CD4-positive, alpha-beta T cell treated with Interferon gamma for 1 hour (primary cell): ENCODE measurements around the gene ELAC1.
"Not testable (repeated sequence)": the region's sequence is repeated elsewhere in the genome, so short reads cannot be mapped to it uniquely, and the experiment has no call there.

Source experiments
- DNase-seq: peaks from one replicate; pipeline ENCODE4 v3.0.0-alpha.2; 2020

ELAC1 gene

DNA sequence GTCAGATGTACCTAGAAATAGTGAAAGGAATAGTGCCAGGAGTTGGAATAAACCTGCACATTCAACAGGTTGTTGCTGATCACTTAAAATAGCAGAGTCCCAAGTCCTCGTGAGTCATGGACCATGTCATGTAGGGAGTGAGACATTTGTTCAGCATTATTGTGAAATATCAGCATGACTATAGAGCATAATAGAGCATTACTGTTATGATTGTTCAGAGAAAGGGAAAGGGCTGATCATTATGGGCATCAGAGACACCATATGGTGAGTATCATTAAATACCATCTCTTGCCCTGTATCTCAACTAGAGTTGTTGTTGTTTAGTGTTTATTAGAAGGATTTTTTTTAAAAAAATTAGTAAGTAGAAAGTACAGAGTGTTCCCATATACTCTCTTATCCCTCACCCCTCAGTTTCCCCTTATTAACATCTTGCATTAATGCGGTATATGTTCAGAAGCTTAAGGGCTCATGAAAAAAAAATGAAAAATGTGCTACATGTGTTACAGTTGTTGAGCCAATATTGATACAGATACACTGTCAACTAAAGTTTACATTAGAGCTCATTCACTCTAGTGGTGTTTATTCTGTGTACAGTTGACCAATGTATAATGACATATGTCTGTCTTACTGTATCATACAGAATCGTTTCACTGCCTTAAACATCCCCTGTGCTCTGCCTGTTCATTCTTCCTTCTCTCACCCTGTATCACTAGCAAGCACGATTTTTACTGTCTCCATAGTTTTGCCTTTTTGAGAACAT, 5.7 kb downstream of the ELAC1 start:
- no peak for DNase-seq

DNA sequence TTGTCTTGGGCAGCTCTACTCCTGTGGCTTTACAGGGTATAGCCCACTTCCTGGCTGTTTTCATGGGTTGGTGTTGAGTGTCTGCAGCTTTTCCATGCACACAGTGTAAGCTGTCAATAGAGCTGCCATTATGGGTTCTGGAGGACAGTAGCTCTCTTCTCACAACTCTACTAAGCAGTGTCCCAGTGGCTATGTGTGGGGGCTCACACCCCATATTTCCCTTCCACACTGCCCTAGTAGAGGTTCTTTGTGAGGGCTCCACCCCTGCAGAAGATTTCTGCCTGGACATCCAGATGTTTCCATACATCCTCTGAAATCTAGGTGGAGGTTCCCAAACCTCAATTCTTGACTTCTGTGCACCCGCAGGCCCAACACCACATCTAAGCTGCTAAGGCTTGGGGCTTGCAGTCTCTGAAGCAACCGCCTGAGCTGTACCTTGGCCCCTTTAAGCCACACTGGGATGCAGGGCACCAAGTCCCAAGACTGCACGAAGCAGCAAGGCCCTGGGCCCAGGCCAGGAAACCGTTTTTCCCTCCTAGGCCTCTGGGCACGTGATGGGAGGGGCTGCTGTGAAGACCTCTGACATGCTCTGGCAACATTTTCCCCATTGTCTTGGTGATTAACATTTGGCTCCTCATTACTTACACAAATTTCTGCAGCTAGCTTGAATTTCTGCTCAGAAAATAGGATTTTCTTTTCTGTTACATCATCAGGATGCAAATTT, 9.4 kb downstream of the ELAC1 start:
- no peak for DNase-seq

DNA sequence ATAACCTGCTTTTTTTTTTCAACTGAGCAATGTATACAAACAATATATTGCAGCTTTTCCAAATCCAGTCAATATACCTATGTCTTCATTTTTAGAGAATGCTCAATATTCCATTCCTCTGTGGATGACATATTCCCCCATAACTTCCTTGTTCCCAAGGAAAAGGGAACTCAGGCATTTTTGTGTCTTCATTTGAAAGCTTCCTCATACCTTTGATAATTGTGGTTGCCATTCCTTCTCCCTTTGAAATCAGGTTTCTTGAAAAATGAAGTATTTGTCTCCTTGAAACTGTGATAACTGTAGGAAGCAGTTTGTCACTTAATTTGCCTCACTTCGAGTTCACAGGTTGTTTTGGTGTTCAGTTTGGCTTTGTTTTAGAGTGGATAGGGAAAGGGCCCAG, 13.5 kb downstream of the ELAC1 start:
- DNase-seq: no peak

DNA sequence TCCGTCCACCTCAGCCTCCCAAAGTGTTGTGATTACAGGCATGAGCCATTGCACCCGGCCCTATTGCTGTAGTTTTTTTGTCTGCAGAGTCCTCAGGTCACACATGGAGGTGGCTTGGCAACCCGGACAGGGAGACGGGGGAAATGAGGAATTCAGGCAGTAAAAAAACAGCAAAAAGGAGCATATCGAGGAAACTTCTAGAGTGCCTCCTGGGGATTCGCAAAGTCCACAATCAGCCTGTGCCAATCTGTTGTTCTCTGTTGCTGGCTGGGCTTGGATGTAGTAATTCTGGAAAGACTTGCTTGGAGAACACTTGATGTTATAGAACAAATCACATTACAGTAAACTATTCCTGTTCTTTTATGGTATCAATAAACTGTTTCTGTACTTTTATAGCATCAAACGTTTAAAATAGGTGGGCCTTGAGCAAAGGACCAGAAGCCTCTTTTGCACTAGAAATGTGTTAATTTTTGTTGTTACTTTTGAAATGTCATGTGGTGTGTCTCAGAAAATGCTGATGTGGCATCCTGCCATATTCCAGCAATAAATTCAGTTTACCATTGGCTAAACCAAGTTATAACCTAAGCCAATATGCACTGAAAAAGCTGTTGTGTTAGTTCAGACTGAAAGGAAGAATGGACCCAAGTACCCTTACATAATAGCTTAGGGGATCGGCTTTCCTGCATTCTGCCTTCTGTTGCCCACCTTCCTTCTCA, 14.4 kb downstream of the ELAC1 start:
- DNase-seq: no peak

DNA sequence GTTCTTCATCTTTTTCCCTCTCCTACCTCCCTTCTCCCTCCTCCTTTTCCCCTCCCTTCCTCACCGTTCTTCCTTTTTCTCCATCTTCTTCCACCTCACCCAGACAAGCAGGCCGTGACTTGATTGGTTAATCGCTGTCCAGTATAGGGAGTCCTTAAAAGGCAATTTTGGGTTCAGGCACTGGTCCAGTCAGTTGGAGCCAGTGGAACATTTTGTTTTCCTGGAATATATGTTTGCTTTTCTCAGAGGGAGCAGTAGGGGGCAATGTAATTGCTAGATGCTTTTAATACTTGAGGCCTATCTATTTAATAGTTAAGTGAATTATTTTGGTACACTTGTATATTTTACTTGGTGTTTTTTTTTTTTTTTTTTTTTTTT, 15.0 kb downstream of the ELAC1 start:
- DNase-seq: no peak

DNA sequence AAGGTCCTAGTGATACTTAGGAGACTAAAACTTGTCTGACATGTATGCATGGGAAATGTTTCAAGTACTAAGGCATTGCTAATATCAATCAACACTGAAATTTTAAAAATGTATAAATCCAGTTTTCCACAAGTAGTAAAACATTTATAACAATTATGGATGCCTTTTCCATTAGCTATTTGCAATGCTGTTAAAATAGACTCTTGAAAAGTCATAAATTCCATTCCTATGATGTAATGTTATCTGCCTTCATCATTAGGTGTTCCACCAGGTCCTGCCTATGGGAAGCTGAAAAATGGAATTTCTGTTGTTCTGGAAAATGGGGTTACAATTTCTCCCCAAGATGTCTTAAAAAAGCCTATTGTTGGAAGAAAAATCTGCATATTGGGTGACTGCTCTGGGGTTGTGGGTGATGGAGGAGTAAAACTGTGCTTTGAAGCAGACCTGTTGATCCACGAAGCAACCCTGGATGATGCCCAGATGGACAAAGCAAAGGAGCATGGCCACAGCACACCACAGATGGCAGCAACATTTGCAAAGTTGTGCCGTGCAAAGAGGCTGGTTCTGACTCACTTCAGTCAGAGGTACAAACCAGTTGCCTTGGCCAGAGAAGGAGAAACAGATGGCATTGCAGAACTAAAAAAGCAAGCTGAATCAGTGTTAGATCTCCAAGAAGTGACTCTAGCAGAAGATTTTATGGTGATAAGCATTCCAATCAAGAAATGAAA, 18.7 kb downstream of the ELAC1 start:
- DNase-seq: no peak

DNA sequence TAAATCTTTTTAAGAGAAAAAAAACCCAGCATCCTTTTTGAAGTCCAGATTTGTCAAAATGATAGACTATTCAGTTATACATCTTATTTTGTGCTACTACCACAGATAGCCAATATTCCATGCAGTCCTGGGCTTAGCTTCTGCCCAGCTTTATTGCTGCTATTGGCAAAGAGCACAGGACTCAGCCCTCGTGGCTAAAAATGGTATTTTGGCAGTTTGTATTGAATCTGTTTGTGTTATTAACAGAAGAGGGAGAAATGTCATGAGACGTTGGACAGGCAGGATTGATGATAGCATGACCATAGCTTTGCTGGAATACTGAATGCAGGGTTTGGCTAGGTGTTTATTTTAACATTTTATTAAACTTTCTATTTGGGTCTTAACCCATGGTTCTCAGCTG, 19.4 kb downstream of the ELAC1 start:
- DNase-seq: no peak

DNA sequence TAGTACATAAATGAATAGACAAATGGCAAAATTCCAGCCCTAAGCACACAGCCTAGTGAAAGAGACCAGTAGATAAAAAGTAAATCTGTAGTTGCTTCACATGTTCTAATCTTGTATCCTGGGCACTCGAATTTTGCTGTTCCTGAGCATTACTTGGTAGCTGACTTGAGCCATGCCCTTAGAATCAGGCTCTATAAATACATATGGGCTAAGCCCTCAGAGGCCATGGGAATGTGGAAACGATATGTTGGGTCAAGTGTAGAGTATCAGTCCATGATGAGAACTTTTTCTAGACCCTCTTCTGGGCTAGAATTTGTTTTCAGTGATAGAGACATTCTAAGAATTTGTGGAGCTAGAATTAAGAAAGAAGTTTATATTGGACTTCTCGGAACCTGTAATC, 21.9 kb downstream of the ELAC1 start:
- no peak for DNase-seq

DNA sequence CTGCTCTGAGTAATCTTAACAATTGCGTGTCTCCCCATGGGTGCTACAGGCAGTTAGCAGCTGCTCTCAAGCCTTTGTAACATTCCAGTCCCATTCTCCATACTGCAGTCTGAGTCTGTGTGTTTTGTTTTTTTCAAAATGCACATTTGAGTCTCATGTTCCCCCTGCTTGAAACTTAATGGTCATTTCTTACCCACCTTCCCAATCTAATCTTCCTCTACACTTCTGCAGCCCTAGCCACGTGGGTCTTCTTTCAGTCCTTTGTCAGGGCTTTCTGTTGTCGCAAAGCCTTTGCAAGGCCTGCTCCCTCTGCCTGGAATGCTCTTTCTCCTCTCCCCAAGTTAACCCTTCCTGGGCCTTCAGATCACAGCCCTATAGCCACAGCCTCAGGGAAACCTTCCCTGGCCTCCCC, 24.5 kb downstream of the ELAC1 start:
- no peak for DNase-seq

DNA sequence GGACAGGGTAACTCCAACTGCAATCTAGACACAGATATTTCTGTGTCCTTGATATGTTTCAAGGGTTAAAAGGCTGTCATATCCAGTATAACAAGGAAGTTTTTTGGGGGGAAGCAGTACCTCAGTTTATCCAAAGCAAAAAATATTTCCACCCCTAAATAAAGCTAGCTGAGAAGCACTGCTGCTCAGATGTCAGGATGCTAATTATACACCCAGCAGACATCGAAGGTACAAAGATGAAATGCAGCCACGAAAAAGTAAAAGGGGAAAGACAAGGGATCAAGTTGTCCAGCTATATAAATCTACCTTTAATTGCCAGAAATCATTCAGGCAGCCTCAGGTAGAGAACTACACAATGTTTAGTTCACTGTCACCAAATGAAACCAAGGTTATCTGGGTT, 26.2 kb downstream of the ELAC1 start:
- no peak for DNase-seq

DNA sequence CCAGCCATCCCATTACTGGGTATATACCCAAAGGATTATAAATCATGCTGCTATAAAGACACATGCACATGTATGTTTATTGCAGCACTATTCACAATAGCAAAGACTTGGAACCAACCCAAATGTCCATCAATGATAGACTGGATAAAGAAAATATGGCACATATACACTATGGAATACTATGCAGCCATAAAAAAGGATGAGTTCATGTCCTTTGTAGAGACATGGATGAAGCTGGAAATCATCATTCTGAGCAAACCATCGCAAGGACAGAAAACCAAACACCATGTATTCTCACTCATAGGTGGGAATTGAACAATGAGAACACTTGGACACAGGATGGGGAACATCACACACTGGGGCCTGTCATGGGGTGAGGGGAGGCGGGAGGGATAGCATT, 35.3 kb downstream of the ELAC1 start:
- not testable (repeated sequence) for DNase-seq

DNA sequence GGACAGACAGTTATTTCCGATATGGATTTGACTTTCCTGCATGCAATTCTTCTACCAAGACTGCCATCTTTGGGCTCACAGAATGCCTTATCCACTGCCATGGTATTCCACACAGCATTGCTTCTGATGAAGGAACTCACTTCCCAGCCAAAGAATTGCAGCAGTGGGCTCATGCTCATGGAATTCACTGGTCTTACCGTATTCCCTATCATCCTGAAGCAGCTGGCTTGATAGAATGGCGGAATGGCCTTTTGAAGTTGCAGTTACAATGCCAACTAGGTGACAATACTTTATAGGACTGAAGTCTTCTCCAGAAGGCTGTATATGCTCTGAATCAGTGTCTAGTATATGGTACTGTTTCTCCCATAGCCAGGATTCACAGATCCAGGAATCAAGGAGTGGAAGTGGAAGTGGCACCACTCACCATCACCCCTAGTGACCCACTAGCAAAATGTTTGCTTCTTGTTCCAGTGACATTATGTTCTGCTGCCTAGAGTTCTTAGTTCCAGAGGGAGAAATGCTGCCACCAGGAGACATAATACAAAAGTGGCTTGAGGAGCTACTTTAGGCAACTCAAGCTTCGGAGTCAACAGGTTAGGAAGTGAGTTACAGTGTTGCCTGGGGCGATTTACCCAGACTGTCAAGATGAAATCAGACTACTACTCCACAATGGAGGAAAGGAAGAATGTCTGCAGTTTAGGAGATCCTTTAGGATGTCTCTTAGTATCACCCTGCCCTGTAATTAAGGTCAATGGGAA, 38.4 kb downstream of the ELAC1 start:
- DNase-seq: no peak

DNA sequence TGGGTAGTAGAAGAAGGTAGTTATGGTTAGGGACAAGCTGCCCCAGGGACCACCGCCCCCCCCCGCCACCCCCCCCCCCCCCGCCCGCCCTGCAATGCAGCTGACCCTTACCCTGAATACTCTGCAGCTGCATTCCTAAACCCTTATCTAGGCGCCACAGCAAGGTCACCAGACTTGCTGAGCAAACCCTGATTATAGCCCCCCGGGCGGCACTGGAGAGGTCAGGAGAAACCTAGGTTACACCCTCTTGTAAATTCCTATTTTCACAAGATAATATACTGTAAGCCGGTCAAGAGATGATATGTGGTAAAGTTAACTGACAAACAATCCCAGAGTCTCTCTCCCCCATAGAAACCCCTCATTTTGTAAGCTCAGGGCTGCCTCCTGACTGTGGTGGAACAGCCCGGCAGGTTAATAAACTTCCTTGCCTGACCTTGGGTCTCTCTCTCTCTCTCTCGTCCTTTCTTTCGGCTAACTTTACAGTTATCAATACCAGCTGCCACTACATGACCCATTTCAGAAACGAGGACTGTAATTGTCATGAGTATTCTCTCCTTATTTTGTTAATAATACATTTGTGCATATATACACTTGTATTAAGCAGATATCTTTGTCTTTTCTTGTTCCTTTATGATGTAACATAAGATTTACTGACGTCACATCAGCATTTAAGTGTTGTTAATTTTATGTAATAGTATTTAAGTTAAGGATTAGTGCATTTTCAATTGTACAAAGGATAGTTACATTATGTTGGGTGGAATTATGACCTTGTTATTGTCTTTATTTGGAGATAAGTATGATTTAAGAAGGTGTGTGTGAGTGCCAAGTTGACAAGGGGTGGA, 39.3 kb downstream of the ELAC1 start:
- DNase-seq: no peak

DNA sequence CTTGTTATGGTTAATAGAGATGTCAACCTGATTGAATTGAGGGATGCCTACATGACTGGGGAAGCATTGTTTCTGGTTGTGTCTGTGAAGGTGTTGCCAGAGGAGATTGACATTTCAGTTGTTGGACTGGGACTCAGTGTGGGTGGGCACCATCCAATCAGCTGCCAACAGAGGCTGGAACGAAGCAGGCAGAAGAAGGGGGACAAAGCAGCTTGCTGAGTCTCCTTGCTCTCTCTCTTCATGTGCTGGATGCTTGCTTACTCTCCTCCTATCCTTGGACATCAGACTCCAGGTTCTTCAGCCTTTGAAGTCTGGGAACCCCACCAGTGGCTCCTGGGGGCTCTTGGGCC, 39.9 kb downstream of the ELAC1 start:
- no peak for DNase-seq

DNA sequence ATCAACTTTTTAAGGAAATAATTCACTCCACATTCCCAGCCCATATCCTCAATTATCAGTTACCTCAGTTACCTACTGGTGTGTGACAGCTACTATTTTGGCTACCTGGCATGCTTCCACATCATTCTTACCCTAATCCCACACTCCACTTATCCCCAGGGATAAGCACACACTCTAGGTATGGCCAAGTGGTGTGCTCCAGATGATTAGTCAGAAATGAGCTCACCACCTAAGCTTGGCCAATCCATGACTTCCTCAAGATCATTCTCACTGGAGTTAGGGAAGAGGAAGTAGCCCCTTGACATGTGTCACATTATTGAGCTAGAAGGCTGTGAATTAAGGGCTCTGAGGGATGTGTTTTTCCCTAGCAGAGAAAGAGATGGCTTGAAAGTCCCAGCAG, 41.2 kb downstream of the ELAC1 start:
- DNase-seq: no peak

DNA sequence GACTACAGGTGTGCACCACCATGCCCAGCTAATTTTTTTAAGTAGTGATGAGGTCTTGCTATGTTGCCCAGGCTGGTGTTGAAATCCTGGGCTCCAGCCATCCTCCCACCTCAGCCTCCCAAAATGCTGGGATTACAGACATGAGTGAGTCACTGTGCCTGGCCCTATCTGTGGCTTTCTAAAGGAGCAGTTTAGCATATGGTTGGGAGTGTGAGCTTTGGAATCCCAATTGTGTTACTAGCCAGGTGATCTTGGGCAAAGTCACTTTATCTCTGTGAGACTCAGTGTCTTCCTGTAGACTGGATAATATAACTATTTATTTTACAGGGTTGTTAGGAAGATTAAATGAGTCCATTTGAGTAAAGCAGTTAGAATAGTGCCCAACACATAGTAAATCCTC, 42.4 kb downstream of the ELAC1 start:
- no peak for DNase-seq

DNA sequence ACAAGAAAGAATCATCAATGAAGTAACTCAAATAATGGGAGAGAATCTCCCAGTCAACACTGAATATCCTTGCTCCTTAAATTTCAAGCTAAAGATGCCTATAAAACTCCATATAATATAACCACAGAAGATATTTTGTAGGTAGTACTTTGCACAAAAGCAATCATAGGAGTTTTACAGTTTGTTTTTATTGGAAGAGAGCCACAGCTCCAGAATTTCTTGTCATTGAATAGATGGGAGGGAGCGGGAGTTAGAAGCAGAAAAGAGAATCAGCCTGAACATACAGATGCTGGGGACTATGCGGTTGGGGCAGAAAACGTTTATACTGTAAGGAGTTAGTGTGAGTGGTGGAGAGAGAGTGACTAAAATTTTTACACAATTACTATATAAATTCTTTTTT, 43.9 kb downstream of the ELAC1 start:
- no peak for DNase-seq

DNA sequence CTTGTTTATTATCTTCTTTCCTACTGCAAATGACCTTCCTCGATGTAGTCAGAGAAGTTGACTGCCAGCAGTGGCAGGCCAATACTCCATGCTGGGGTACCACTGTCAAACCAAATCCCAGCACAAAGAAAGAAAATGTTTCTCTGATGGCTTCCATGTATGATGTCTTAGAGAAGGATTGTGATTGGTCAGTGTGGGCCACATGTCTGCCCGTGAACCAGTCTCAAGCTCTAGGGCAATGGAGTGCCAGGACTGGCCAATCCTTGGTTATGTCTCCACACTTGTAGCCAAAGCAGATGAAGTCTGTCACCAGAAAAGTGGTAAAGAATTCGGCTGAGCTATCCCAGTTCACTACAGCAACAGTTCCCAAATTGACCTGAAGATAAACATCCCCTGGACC, 44.6 kb downstream of the ELAC1 start:
- no peak for DNase-seq

DNA sequence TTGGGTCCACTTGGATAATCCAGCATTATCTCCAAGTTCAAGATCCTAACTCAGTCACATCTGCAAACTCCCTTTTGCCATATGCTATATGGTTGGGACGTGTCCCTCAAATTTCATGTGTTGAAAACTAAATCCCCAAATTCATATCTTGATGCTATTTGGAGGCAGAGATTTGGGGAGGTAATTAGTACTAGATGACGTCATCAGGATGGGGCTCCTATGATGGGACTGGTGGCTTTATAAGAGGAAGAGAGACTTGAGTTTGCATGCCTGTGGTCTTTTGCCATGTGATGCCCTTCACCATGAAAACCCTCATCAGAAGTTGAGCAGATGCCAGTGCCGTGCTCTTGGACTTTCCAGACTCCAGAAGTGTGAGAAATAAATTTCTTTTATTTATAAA, 45.4 kb downstream of the ELAC1 start:
- DNase-seq: no peak

DNA sequence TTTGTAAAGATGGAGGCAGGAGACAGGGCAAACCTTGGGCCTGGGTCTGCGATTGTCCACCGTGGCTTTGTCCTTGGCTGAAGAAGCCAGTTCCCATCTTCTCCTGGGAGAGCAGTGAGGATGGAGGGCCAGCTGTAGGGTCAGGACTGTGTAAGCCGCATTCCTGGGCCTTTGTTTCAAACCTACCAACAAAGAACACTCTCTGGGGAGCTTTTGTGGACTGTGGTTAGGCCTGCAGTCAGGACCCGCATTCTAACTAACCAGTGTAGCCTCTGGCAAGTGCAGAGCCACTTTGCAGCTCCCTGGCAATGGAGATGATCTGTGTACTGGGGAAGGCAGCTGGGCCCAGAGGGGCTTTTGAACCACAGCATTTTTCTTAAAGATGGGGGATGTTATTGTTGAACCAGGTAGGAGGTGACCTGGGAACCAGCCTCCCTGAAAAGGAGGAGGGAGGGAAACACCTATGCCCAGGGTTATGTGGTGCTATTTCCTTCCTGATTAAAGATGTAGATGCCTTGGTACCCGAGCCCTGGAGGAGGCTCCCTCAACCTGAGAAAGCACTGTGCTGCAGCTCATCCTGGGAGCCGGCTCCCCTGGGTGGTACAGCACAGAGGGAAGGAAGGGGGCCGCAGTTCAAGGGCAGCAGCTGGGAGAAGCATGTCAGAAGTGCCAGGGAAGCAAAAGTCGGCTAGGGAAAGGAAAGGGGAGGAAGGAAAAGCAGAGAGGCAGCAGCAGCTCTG, 49.5 kb downstream of the ELAC1 start:
- DNase-seq: no peak

DNA sequence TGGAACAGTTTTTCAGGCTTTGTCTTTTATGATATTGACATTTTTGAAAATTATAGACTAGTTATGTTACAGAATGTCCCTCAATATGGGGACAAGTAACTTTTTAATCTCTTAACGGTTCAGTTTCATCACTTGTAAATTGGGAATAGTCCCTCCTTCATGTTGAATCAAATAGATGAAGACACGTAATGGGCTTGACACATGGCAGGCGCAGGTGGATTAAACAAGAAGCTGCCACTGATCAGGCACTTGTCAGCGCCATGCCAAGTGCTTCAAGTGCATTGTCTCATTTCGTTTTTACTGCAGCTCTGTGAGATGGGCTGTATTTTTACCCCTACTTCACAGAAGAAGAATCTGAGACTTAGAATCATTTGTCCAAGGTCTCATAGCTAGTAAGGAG, 52.7 kb downstream of the ELAC1 start:
- no peak for DNase-seq
